WTC11 (cell line): ENCODE data around the gene HSFX1. TPM values are rescaled to one million over a fixed set of nuclear protein-coding genes. Genes with fewer than 3 reads are reported as not detected.

Source experiments
- ATAC-seq: fragments of 200-7000 bp; cut with Tn5 transposase; 2 replicates; pipeline ENCODE4 v1.10.0; 2021; ENCODE audit warnings: mild to moderate bottlenecking, moderate library complexity
- CTCF ChIA-PET: fragments of 300-600 bp; sonication (Branson Sonifier 250); formaldehyde crosslinking; loops from one replicate; lab custom pipeline; 2021; ENCODE audit warnings: antibody characterized with exemption; lab: Charles Lee
- POLR2A ChIA-PET: fragments of 350-600 bp; sonication (Branson Sonifier 250); formaldehyde crosslinking; loops from one replicate; lab custom pipeline; 2021; ENCODE audit warnings: antibody characterized with exemption; lab: Charles Lee
- DNase-seq: peaks from one replicate; pipeline ENCODE4 v3.0.0; 2021; ENCODE audit warnings: low spot score
- H3K27ac Mint-ChIP-seq: 2 replicates; pipeline ENCODE4 v1.8.0; 2021; ENCODE audit warnings: mixed read lengths
- H3K27me3 Mint-ChIP-seq: 2 replicates; pipeline ENCODE4 v1.8.0; 2021; ENCODE audit warnings: low read depth, mild to moderate bottlenecking, moderate library complexity, mixed read lengths
- H3K36me3 Mint-ChIP-seq: 2 replicates; pipeline ENCODE4 v1.8.0; 2021; ENCODE audit warnings: mixed read lengths
- H3K4me1 Mint-ChIP-seq: 2 replicates; pipeline ENCODE4 v1.8.0; 2022; ENCODE audit warnings: mixed read lengths
- H3K4me3 Mint-ChIP-seq: 2 replicates; pipeline ENCODE4 v1.8.0; 2021; ENCODE audit warnings: mild to moderate bottlenecking, moderate library complexity, mixed read lengths
- H3K9me3 Mint-ChIP-seq: 2 replicates; pipeline ENCODE4 v1.8.0; 2021; ENCODE audit warnings: mixed read lengths
- CBFB ChIP-seq: sonication (generic); formaldehyde crosslinking; IDR thresholded peaks from 2 replicates; pipeline ENCODE4 v1.8.1; 2022; ENCODE audit warnings: mild to moderate bottlenecking, low read depth, missing genetic modification reagents
- ERG ChIP-seq: fragments of 250-450 bp; sonication (Bioruptor Pico); IDR thresholded peaks from 2 replicates; pipeline ENCODE4 v1.8.0; 2021; ENCODE audit warnings: mild to moderate bottlenecking
- ETV6 ChIP-seq: sonication (generic); formaldehyde crosslinking; IDR thresholded peaks from 2 replicates; pipeline ENCODE4 v1.8.1; 2022; ENCODE audit warnings: mild to moderate bottlenecking, missing genetic modification reagents
- FOXJ3 ChIP-seq: sonication (generic); formaldehyde crosslinking; IDR thresholded peaks from 2 replicates; pipeline ENCODE4 v1.9.0; 2021; ENCODE audit warnings: missing genetic modification reagents, mild to moderate bottlenecking, borderline replicate concordance
- FOXP1 ChIP-seq: sonication (generic); formaldehyde crosslinking; IDR thresholded peaks from 2 replicates; pipeline ENCODE4 v1.8.0; 2022; ENCODE audit warnings: missing genetic modification reagents, mild to moderate bottlenecking, moderate library complexity, borderline replicate concordance
- IRF2 ChIP-seq: sonication (generic); formaldehyde crosslinking; IDR thresholded peaks from 2 replicates; pipeline ENCODE4 v1.8.0; 2022; ENCODE audit warnings: low read depth, missing genetic modification reagents, borderline replicate concordance
- MLX ChIP-seq: sonication (generic); formaldehyde crosslinking; IDR thresholded peaks from 2 replicates; pipeline ENCODE4 v1.8.1; 2023; ENCODE audit warnings: mild to moderate bottlenecking, missing genetic modification reagents, moderate library complexity
- NR1H2 ChIP-seq: sonication (generic); formaldehyde crosslinking; IDR thresholded peaks from 2 replicates; pipeline ENCODE4 v1.9.0; 2021; ENCODE audit warnings: mild to moderate bottlenecking, moderate library complexity, missing genetic modification reagents
- NR2C2 ChIP-seq: sonication (generic); formaldehyde crosslinking; IDR thresholded peaks from 2 replicates; pipeline ENCODE4 v1.8.0; 2022; ENCODE audit warnings: mild to moderate bottlenecking, missing genetic modification reagents
- PREB ChIP-seq: sonication (generic); formaldehyde crosslinking; IDR thresholded peaks from 2 replicates; pipeline ENCODE4 v1.8.1; 2022; ENCODE audit warnings: mild to moderate bottlenecking, missing genetic modification reagents, moderate library complexity, borderline replicate concordance
- RORB ChIP-seq: fragments of 250-450 bp; sonication (Bioruptor Pico); IDR thresholded peaks from 2 replicates; pipeline ENCODE4 v1.9.0; 2021; ENCODE audit warnings: mild to moderate bottlenecking
- SMAD3 ChIP-seq: sonication (generic); formaldehyde crosslinking; IDR thresholded peaks from 2 replicates; pipeline ENCODE4 v1.8.0; 2022; ENCODE audit warnings: missing genetic modification reagents, mild to moderate bottlenecking, borderline replicate concordance
- SP1 ChIP-seq: sonication (generic); formaldehyde crosslinking; conservative IDR thresholded peaks from 2 replicates; pipeline ENCODE4 v1.8.1; 2022; ENCODE audit warnings: missing genetic modification reagents
- ZNF121 ChIP-seq: sonication (generic); formaldehyde crosslinking; IDR thresholded peaks from 2 replicates; pipeline ENCODE4 v1.8.0; 2023; ENCODE audit warnings: missing genetic modification reagents
- ZNF263 ChIP-seq: sonication (generic); formaldehyde crosslinking; IDR thresholded peaks from 2 replicates; pipeline ENCODE4 v1.8.1; 2022; ENCODE audit warnings: low read depth, mild to moderate bottlenecking, moderate library complexity, missing genetic modification reagents
- total RNA-seq: library from RNA; stranded (reverse); gene quantifications from 3 replicates; pipeline ENCODE4 v1.2.3, GENCODE V29; 2021
- TF ChIP-seq, protein P1 (sequence below): sonication (generic); formaldehyde crosslinking; IDR thresholded peaks from 2 replicates; pipeline ENCODE4 v1.8.0; 2023; ENCODE audit warnings: mild to moderate bottlenecking, missing genetic modification reagents
- TF ChIP-seq, protein P2 (sequence below): sonication (generic); formaldehyde crosslinking; conservative IDR thresholded peaks from 2 replicates; pipeline ENCODE4 v1.8.1; 2022; ENCODE audit warnings: mild to moderate bottlenecking, missing genetic modification reagents
- TF ChIP-seq, protein P3 (sequence below): sonication (generic); formaldehyde crosslinking; IDR thresholded peaks from 2 replicates; pipeline ENCODE4 v1.8.1; 2023; ENCODE audit warnings: mild to moderate bottlenecking, missing genetic modification reagents
- TF ChIP-seq, protein P4 (sequence below): sonication (generic); formaldehyde crosslinking; IDR thresholded peaks from 2 replicates; pipeline ENCODE4 v1.8.0; 2022; ENCODE audit warnings: mild to moderate bottlenecking, missing genetic modification reagents

HSFX1 gene
- total RNA-seq, 1 experiment from 2014 or later = 0.66 TPM

DNA sequence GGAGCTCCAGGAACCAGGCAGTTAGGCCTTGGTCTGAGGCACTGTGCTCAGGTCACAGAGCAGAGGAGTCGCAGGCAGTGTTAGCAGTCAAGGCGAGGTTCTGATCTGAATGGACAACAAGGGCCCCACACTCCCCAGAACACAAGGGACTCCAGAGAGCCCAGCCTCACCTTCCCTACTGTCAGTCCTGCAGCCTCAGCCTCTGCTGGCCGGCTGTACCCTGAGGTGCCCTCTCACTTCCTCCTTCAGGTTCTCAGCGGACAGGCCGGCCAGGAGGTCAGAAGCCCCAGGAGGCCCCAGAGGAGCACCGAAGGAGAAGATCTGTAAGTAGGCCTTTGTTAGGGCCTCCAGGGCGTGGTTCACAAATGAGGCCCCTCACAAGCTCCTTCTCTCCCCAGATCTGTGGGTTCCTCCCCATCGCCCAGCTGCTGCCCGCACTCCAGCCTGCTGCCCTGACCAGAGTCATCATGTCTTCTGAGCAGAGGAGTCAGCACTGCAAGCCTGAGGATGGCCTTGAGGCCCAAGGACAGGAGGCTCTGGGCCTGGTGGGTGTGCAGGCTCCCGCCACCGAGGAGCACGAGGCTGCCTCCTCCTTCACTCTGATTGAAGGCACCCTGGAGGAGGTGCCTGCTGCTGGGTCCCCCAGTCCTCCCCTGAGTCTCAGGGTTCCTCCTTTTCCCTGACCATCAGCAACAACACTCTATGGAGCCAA, 34.0 kb downstream of the HSFX1 start:
- no peaks in the 10 kb centered on the region for H3K36me3 Mint-ChIP-seq
- no peak overlapping the region for H3K4me3 Mint-ChIP-seq
- ATAC-seq = no peak
- H3K27ac Mint-ChIP-seq = no peak overlapping the region
- no peaks in the 10 kb centered on the region; the same call in 1 of the 2 replicates for H3K27me3 Mint-ChIP-seq
- POLR2A ChIA-PET = no interaction called here
- H3K4me1 Mint-ChIP-seq = peaks cover 14% of the 10 kb centered on the region
- TF ChIP-seq SMAD3 (CRISPR knock-in tag) (no peak), ERG (CRISPR knock-in tag) (no peak), FOXP1 (CRISPR knock-in tag) (no peak), IRF2 (CRISPR knock-in tag) (no peak)
- H3K9me3 Mint-ChIP-seq = no peaks in the 10 kb centered on the region; the same call in 1 of the 2 replicates
- DNase-seq = no peak
- CTCF ChIA-PET = no interaction called here

- TF ChIP-seq MLX (CRISPR knock-in tag) (no peak), NR2C2 (CRISPR knock-in tag) (no peak), RORB (CRISPR knock-in tag) (no peak), ZNF263 (CRISPR knock-in tag) (no peak), ERG (CRISPR knock-in tag) (no peak), SP1 (CRISPR knock-in tag) (no peak), CBFB (CRISPR knock-in tag) (no peak), FOXJ3 (no peak), NR1H2 (CRISPR knock-in tag) (no peak), IRF2 (CRISPR knock-in tag) (no peak), ETV6 (CRISPR knock-in tag) (no peak), PREB (CRISPR knock-in tag) (no peak), ZNF121 (CRISPR knock-in tag) (no peak)
- TF ChIP-seq, protein P1, sequence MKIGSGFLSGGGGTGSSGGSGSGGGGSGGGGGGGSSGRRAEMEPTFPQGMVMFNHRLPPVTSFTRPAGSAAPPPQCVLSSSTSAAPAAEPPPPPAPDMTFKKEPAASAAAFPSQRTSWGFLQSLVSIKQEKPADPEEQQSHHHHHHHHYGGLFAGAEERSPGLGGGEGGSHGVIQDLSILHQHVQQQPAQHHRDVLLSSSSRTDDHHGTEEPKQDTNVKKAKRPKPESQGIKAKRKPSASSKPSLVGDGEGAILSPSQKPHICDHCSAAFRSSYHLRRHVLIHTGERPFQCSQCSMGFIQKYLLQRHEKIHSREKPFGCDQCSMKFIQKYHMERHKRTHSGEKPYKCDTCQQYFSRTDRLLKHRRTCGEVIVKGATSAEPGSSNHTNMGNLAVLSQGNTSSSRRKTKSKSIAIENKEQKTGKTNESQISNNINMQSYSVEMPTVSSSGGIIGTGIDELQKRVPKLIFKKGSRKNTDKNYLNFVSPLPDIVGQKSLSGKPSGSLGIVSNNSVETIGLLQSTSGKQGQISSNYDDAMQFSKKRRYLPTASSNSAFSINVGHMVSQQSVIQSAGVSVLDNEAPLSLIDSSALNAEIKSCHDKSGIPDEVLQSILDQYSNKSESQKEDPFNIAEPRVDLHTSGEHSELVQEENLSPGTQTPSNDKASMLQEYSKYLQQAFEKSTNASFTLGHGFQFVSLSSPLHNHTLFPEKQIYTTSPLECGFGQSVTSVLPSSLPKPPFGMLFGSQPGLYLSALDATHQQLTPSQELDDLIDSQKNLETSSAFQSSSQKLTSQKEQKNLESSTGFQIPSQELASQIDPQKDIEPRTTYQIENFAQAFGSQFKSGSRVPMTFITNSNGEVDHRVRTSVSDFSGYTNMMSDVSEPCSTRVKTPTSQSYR (CRISPR knock-in tag) = no peak
- TF ChIP-seq, protein P2, sequence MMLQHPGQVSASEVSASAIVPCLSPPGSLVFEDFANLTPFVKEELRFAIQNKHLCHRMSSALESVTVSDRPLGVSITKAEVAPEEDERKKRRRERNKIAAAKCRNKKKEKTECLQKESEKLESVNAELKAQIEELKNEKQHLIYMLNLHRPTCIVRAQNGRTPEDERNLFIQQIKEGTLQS = no peak
- TF ChIP-seq, protein P3, sequence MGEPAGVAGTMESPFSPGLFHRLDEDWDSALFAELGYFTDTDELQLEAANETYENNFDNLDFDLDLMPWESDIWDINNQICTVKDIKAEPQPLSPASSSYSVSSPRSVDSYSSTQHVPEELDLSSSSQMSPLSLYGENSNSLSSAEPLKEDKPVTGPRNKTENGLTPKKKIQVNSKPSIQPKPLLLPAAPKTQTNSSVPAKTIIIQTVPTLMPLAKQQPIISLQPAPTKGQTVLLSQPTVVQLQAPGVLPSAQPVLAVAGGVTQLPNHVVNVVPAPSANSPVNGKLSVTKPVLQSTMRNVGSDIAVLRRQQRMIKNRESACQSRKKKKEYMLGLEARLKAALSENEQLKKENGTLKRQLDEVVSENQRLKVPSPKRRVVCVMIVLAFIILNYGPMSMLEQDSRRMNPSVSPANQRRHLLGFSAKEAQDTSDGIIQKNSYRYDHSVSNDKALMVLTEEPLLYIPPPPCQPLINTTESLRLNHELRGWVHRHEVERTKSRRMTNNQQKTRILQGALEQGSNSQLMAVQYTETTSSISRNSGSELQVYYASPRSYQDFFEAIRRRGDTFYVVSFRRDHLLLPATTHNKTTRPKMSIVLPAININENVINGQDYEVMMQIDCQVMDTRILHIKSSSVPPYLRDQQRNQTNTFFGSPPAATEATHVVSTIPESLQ (CRISPR knock-in tag) = no peak
- TF ChIP-seq, protein P4, sequence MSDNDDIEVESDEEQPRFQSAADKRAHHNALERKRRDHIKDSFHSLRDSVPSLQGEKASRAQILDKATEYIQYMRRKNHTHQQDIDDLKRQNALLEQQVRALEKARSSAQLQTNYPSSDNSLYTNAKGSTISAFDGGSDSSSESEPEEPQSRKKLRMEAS = no peak
- TF ChIP-seq, all 79 proteins: peak for 0
- no peak for ATAC-seq
Measured at GRCh38 chrX:149818652-149819051, 44.8 kb downstream of the HSFX1 start.

More at GRCh38 chrX:149818652-149819051, 44.8 kb downstream of the HSFX1 start:
- H3K4me1 Mint-ChIP-seq = 0 out of 2 replicates have a peak, but pooled peaks cover 3% of the 10 kb centered on the region
- CTCF ChIA-PET = no interaction called here
- 0 out of 2 replicates have a peak, but pooled peaks cover 2% of the 10 kb centered on the region for H3K36me3 Mint-ChIP-seq
- no peak overlapping the region for H3K4me3 Mint-ChIP-seq
- peaks cover 8% of the 10 kb centered on the region; the same call in 1 of the 2 replicates for H3K27me3 Mint-ChIP-seq
- peaks cover 9% of the 10 kb centered on the region; the same call in 1 of the 2 replicates for H3K9me3 Mint-ChIP-seq
- no peak for DNase-seq
- no peak overlapping the region for H3K27ac Mint-ChIP-seq
- POLR2A ChIA-PET = no interaction called here
